ENCODE data around the gene P2RX2. TPM values are rescaled to one million over a fixed set of nuclear protein-coding genes. Genes with fewer than 3 reads are reported as not detected.

Gene P2RX2
- total and polyA plus RNA-seq, 2 of the 4 experiments (the other 2 are of a cell fraction), result not detected

DNA sequence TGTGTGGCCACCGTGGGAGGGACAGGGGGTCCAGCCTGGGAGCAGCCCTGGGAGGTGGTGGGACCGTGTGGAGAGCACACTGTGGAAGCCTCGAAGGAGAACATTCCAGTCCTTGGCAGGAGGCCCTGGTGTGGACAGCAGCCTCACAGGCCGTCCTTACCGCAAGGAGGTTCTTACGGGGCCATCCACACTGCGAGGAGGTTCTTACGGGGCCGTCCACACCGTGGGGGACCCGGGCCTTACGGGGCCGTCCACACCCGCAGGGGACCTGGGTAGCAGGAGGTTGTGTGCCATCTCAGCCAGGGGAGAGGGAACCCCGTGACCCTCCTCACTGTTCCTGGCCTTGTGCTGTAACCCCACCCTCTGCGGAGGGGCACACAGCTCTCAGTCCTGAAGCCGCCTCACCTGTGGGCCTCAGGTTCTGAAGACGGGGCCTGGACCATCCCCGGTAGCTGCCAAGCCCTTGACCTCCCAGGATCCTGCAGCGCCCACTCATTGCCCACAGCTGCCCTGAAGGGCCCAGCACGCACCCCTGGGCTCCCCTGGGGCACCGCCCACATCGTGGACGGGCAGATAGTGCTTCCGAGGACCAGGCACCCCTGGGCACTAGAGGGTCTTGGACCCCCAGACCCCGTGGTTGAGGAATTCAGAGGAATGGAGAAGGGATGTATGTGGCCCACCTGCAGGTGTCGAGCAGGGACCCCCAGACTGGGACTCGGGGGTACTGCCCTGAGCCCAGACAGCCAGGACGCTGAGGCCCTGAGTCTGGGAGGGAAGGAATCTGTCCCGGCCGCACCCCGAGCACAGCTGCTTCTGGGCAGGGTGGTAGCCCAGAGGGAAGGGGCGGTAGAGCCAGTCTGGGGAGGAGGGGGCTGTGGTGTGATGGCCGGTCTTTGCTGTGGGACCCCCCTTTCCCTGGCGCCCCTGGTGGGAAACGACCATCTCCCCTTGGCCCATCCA lies 45.5 kb upstream of the P2RX2 start:
- no peaks in the 10 kb centered on the region for H3K9me3 ChIP-seq (ENCODE audit: control insufficient read depth, insufficient read depth, low read length)
- no peaks in the 10 kb centered on the region for H3K9me1 ChIP-seq (ENCODE audit: insufficient read depth, low read length)
- peaks cover 25% of the 10 kb centered on the region for H3K36me3 ChIP-seq (ENCODE audit: control insufficient read depth, insufficient read depth, low read length)
- H3K18ac ChIP-seq (ENCODE audit: low read depth, low read length), result no peak overlapping the region
- no peaks in the 10 kb centered on the region for H3K27me3 ChIP-seq (ENCODE audit: control insufficient read depth, insufficient read depth, low read length)
- H3K56ac ChIP-seq (ENCODE audit: extremely low read depth, insufficient read depth, low read length), result no peak overlapping the region
- H3K14ac ChIP-seq (replicated peaks; ENCODE audit: low read depth, low read length), result no peak overlapping the region
- no peak overlapping the region for H4K5ac ChIP-seq (ENCODE audit: low read depth, low read length)
- no peaks in the 10 kb centered on the region for H3K4me1 ChIP-seq (ENCODE audit: control insufficient read depth, insufficient read depth, low read length)
- no peak overlapping the region for H2AK9ac ChIP-seq (replicated peaks; ENCODE audit: low read depth, low read length, poor library complexity)
- H3K23ac ChIP-seq (ENCODE audit: low read depth, low read length), result no peak overlapping the region
- H3K4ac ChIP-seq (ENCODE audit: low read depth, low read length), result no peak overlapping the region
- ChIA-PET CTCF (no interaction called here), POLR2A (ENCODE audit: unreplicated experiment) (no interaction called here)
- H4K91ac ChIP-seq (ENCODE audit: insufficient read depth, low read depth, low read length), result no peak overlapping the region
- H2AFZ ChIP-seq (replicated peaks; ENCODE audit: low read length, poor library complexity), result no peak overlapping the region
- DNase-seq (no peak), ATAC-seq (ENCODE audit: low read depth) (no peak)
- in situ Hi-C loops (cut with MboI; ENCODE audit: low sequenced_read_pairs), result no loop called here
- dilution Hi-C loops (cut with HindIII; ENCODE audit: low sequenced_read_pairs, unreplicated experiment), result no loop called here
- no peak overlapping the region for H2BK5ac ChIP-seq (ENCODE audit: low read depth, low read length, poor library complexity, severe bottlenecking)
- intact Hi-C loops (cut with micrococcal nuclease), result no loop called here
- no peak overlapping the region for H2BK20ac ChIP-seq (ENCODE audit: low read depth, low read length)
- 90% methylated on average over 17 of the region's 36 CpGs; no CpG with 5 or more reads in 1 of the 2 experiments for WGBS, 2 experiments (ENCODE audit: extremely low coverage in 2 of 2, insufficient read length in 1 of 2)
- no peak overlapping the region for H2BK120ac ChIP-seq (ENCODE audit: low read depth, low read length)
- H2BK15ac ChIP-seq (ENCODE audit: low read depth, low read length), result no peak overlapping the region
- no peak overlapping the region for H2AK5ac ChIP-seq (ENCODE audit: low read depth, low read length)
- H3K79me1 ChIP-seq (ENCODE audit: low read depth in 1 of 2, low read length in 2 of 2), result no peaks in the 10 kb centered on the region
- no TSS peak for BruUV-seq (replicated peaks)
- TF ChIP-seq CEBPB (IDR thresholded peaks at IDR 0.05; ENCODE audit: low read depth, low read length) (no peak), SMC3 (IDR thresholded peaks at IDR 0.05; ENCODE audit: low read depth, low read length) (no peak), RAD21 (IDR thresholded peaks at IDR 0.05; ENCODE audit: low read length) (no peak), MXI1 (IDR thresholded peaks at IDR 0.05; ENCODE audit: borderline replicate concordance, low read depth, low read length) (no peak), RCOR1 (IDR thresholded peaks at IDR 0.05; ENCODE audit: insufficient replicate concordance, low read length) (no peak), CHD1 (IDR thresholded peaks at IDR 0.05; ENCODE audit: low read depth, low read length) (no peak), POLR2A (IDR thresholded peaks at IDR 0.05; ENCODE audit: low read depth, low read length) (no peak), MAZ (IDR thresholded peaks at IDR 0.05; ENCODE audit: borderline replicate concordance, low read depth, low read length) (no peak), ELK1 (IDR thresholded peaks at IDR 0.05; ENCODE audit: borderline replicate concordance, low read depth, low read length) (no peak), BHLHE40 (IDR thresholded peaks at IDR 0.05; ENCODE audit: low read depth, low read length) (no peak), NFE2L2 (IDR thresholded peaks at IDR 0.05; ENCODE audit: low read depth, low read length) (no peak)
- TF ChIP-seq, protein P1, sequence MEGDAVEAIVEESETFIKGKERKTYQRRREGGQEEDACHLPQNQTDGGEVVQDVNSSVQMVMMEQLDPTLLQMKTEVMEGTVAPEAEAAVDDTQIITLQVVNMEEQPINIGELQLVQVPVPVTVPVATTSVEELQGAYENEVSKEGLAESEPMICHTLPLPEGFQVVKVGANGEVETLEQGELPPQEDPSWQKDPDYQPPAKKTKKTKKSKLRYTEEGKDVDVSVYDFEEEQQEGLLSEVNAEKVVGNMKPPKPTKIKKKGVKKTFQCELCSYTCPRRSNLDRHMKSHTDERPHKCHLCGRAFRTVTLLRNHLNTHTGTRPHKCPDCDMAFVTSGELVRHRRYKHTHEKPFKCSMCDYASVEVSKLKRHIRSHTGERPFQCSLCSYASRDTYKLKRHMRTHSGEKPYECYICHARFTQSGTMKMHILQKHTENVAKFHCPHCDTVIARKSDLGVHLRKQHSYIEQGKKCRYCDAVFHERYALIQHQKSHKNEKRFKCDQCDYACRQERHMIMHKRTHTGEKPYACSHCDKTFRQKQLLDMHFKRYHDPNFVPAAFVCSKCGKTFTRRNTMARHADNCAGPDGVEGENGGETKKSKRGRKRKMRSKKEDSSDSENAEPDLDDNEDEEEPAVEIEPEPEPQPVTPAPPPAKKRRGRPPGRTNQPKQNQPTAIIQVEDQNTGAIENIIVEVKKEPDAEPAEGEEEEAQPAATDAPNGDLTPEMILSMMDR (conservative IDR thresholded peaks at IDR 0.05; ENCODE audit: low read depth, low read length), result no peak
- TF ChIP-seq, protein P2, sequence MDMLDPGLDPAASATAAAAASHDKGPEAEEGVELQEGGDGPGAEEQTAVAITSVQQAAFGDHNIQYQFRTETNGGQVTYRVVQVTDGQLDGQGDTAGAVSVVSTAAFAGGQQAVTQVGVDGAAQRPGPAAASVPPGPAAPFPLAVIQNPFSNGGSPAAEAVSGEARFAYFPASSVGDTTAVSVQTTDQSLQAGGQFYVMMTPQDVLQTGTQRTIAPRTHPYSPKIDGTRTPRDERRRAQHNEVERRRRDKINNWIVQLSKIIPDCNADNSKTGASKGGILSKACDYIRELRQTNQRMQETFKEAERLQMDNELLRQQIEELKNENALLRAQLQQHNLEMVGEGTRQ (IDR thresholded peaks at IDR 0.05; ENCODE audit: low read depth, low read length), result no peak
- no peak overlapping the region for H3K27ac ChIP-seq (ENCODE audit: insufficient read depth, low read length)
- no peak overlapping the region for H3K4me2 ChIP-seq (ENCODE audit: low read depth, low read length)
- no peak overlapping the region for H4K8ac ChIP-seq (ENCODE audit: low read depth in 2 of 2, low read length in 2 of 2)
- H3K9ac ChIP-seq (ENCODE audit: low read depth, low read length), result no peak overlapping the region
- H4K20me1 ChIP-seq (ENCODE audit: insufficient read depth, low read length), result no peaks in the 10 kb centered on the region; the same call in 1 of the 2 replicates
- H3K4me3 ChIP-seq (ENCODE audit: insufficient read depth, low read depth, low read length), result no peak overlapping the region

Measured in IMR-90 (cell line).